WTC11 (cell line): Measurements from ENCODE around the gene ACO2. TPM values are rescaled to one million over a fixed set of nuclear protein-coding genes. Genes with fewer than 3 reads are reported as not detected.

Experiments used
- ATAC-seq: fragments of 200-7000 bp; cut with Tn5 transposase; 2 replicates; pipeline ENCODE4 v1.10.0; 2021; ENCODE audit warnings: mild to moderate bottlenecking, moderate library complexity
- CTCF ChIA-PET: fragments of 300-600 bp; sonication (Branson Sonifier 250); formaldehyde crosslinking; loops from one replicate; lab custom pipeline; 2021; ENCODE audit warnings: antibody characterized with exemption; lab: Charles Lee
- POLR2A ChIA-PET: fragments of 350-600 bp; sonication (Branson Sonifier 250); formaldehyde crosslinking; loops from one replicate; lab custom pipeline; 2021; ENCODE audit warnings: antibody characterized with exemption; lab: Charles Lee
- DNase-seq: peaks from one replicate; pipeline ENCODE4 v3.0.0; 2021; ENCODE audit warnings: low spot score
- H3K27ac Mint-ChIP-seq: 2 replicates; pipeline ENCODE4 v1.8.0; 2021; ENCODE audit warnings: mixed read lengths
- H3K27me3 Mint-ChIP-seq: 2 replicates; pipeline ENCODE4 v1.8.0; 2021; ENCODE audit warnings: low read depth, mild to moderate bottlenecking, moderate library complexity, mixed read lengths
- H3K36me3 Mint-ChIP-seq: 2 replicates; pipeline ENCODE4 v1.8.0; 2021; ENCODE audit warnings: mixed read lengths
- H3K4me1 Mint-ChIP-seq: 2 replicates; pipeline ENCODE4 v1.8.0; 2022; ENCODE audit warnings: mixed read lengths
- H3K4me3 Mint-ChIP-seq: 2 replicates; pipeline ENCODE4 v1.8.0; 2021; ENCODE audit warnings: mild to moderate bottlenecking, moderate library complexity, mixed read lengths
- H3K9me3 Mint-ChIP-seq: 2 replicates; pipeline ENCODE4 v1.8.0; 2021; ENCODE audit warnings: mixed read lengths
- ESRRA ChIP-seq: sonication (generic); formaldehyde crosslinking; IDR thresholded peaks from 2 replicates; pipeline ENCODE4 v1.8.1; 2022; ENCODE audit warnings: mild to moderate bottlenecking, missing genetic modification reagents, borderline replicate concordance
- FOXK1 ChIP-seq: sonication (generic); formaldehyde crosslinking; IDR thresholded peaks from 2 replicates; pipeline ENCODE4 v1.8.0; 2022; ENCODE audit warnings: mild to moderate bottlenecking, moderate library complexity, missing genetic modification reagents
- GTF2I ChIP-seq: fragments of 250-450 bp; sonication (Bioruptor Pico); conservative IDR thresholded peaks from 2 replicates; pipeline ENCODE4 v1.4.0; 2021; ENCODE audit warnings: mild to moderate bottlenecking
- JAZF1 ChIP-seq: fragments of 250-450 bp; sonication (Bioruptor Pico); IDR thresholded peaks from 2 replicates; pipeline ENCODE4 v1.9.0; 2021; ENCODE audit warnings: moderate library complexity, mild to moderate bottlenecking, inconsistent platforms
- NFYB ChIP-seq: sonication (generic); formaldehyde crosslinking; conservative IDR thresholded peaks from 2 replicates; pipeline ENCODE4 v1.8.0; 2022; ENCODE audit warnings: low read depth, missing genetic modification reagents
- NR1H2 ChIP-seq: sonication (generic); formaldehyde crosslinking; IDR thresholded peaks from 2 replicates; pipeline ENCODE4 v1.9.0; 2021; ENCODE audit warnings: mild to moderate bottlenecking, moderate library complexity, missing genetic modification reagents
- NR3C1 ChIP-seq: sonication (generic); formaldehyde crosslinking; conservative IDR thresholded peaks from 2 replicates; pipeline ENCODE4 v1.8.1; 2023; ENCODE audit warnings: low read depth, mild to moderate bottlenecking, missing genetic modification reagents
- TCF7 ChIP-seq: sonication (generic); formaldehyde crosslinking; IDR thresholded peaks from 2 replicates; pipeline ENCODE4 v1.8.0; 2022; ENCODE audit warnings: mild to moderate bottlenecking, low read depth, missing genetic modification reagents, moderate library complexity
- ZBTB21 ChIP-seq: sonication (generic); formaldehyde crosslinking; IDR thresholded peaks from 2 replicates; pipeline ENCODE4 v1.8.1; 2023; ENCODE audit warnings: mild to moderate bottlenecking, missing genetic modification reagents, borderline replicate concordance
- ZNF232 ChIP-seq: sonication (generic); formaldehyde crosslinking; IDR thresholded peaks from 2 replicates; pipeline ENCODE4 v1.8.0; 2022; ENCODE audit warnings: mild to moderate bottlenecking, missing genetic modification reagents
- ZNF263 ChIP-seq: sonication (generic); formaldehyde crosslinking; IDR thresholded peaks from 2 replicates; pipeline ENCODE4 v1.8.1; 2022; ENCODE audit warnings: low read depth, mild to moderate bottlenecking, moderate library complexity, missing genetic modification reagents
- ZNF396 ChIP-seq: fragments of 250-450 bp; sonication (Bioruptor Pico); IDR thresholded peaks from 2 replicates; pipeline ENCODE4 v1.8.0; 2021; ENCODE audit warnings: mild to moderate bottlenecking, moderate library complexity, borderline replicate concordance
- total RNA-seq: library from RNA; stranded (reverse); gene quantifications from 3 replicates; pipeline ENCODE4 v1.2.3, GENCODE V29; 2021
- TF ChIP-seq, protein P1 (sequence below): sonication (generic); formaldehyde crosslinking; conservative IDR thresholded peaks from 2 replicates; pipeline ENCODE4 v1.8.1; 2022; ENCODE audit warnings: mild to moderate bottlenecking, missing genetic modification reagents
- TF ChIP-seq, protein P2 (sequence below): sonication (generic); formaldehyde crosslinking; IDR thresholded peaks from 2 replicates; pipeline ENCODE4 v1.8.1; 2023; ENCODE audit warnings: mild to moderate bottlenecking, missing genetic modification reagents
- TF ChIP-seq, protein P3 (sequence below): sonication (generic); formaldehyde crosslinking; IDR thresholded peaks from 2 replicates; pipeline ENCODE4 v1.8.1; 2022; ENCODE audit warnings: low read depth, missing genetic modification reagents, borderline replicate concordance
- TF ChIP-seq, protein P4 (sequence below): sonication (generic); formaldehyde crosslinking; IDR thresholded peaks from 2 replicates; pipeline ENCODE4 v1.8.0; 2022; ENCODE audit warnings: mild to moderate bottlenecking, missing genetic modification reagents
- TF ChIP-seq, protein P5 (sequence below): sonication (generic); formaldehyde crosslinking; IDR thresholded peaks from 2 replicates; pipeline ENCODE4 v1.8.1; 2023; ENCODE audit warnings: mild to moderate bottlenecking, missing genetic modification reagents, borderline replicate concordance
- TF ChIP-seq, protein P6 (sequence below): sonication (generic); formaldehyde crosslinking; IDR thresholded peaks from 2 replicates; pipeline ENCODE4 v1.8.1; 2023; ENCODE audit warnings: mild to moderate bottlenecking, missing genetic modification reagents, moderate library complexity
- TF ChIP-seq, protein P7 (sequence below): sonication (generic); formaldehyde crosslinking; IDR thresholded peaks from 2 replicates; pipeline ENCODE4 v1.8.1; 2023; ENCODE audit warnings: mild to moderate bottlenecking, missing genetic modification reagents

The ACO2 gene
- total RNA-seq, 1 experiment from 2014 or later = 104 TPM

DNA sequence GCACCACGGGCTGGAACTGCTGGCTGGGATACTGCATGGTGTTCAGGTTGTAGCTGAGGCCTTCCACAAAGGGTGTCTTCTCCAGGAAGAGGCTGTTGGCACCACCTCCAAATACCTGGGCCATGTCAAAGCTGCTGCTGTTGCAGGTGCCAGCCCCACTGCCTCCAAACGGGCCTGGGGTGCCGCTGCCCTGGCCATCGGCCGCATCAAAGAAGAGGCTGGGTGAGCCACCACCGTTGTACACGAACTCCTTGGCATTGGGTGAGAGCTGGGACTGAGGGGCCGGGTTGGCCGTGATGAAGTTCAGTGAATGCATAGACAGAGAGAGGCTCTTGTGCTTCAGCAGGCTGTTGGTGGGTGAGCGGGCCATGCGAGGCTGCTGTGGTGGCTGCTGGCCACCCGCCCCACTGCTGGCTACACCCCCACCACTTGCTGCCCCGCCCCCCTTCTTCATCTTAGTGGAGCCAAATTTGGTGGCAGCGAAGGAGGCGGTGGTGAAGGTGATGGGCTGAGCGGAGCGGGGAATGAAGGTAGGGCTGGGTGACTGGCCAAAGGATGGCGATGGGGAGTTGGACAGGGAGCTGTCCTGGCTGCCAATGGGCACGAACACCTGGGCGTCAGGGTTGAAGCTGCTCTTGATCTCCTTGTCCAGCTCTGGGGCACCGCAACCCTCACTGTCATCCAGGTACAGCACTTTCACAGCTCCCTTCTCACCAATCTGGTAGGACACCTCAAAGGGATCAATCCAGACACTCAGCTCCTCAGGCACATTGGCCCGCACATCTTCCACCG lies 32.4 kb upstream of the ACO2 start:
- no peaks in the 10 kb centered on the region for H3K9me3 Mint-ChIP-seq
- H3K4me3 Mint-ChIP-seq = no peak overlapping the region
- no peaks in the 10 kb centered on the region for H3K4me1 Mint-ChIP-seq
- H3K27ac Mint-ChIP-seq = 0 out of 2 replicates have a peak overlapping the region, but pooled peaks have one; percentile 57
- peaks cover 27% of the 10 kb centered on the region for H3K36me3 Mint-ChIP-seq
- no peak for TF ChIP-seq NFYB (CRISPR knock-in tag)
- no peak for TF ChIP-seq ZNF396 (CRISPR knock-in tag)
- no peak for TF ChIP-seq NR1H2 (CRISPR knock-in tag)
- TF ChIP-seq TCF7 (CRISPR knock-in tag) = no peak
- TF ChIP-seq, protein P1, sequence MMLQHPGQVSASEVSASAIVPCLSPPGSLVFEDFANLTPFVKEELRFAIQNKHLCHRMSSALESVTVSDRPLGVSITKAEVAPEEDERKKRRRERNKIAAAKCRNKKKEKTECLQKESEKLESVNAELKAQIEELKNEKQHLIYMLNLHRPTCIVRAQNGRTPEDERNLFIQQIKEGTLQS (CRISPR knock-in tag) = no peak
- TF ChIP-seq, protein P2, sequence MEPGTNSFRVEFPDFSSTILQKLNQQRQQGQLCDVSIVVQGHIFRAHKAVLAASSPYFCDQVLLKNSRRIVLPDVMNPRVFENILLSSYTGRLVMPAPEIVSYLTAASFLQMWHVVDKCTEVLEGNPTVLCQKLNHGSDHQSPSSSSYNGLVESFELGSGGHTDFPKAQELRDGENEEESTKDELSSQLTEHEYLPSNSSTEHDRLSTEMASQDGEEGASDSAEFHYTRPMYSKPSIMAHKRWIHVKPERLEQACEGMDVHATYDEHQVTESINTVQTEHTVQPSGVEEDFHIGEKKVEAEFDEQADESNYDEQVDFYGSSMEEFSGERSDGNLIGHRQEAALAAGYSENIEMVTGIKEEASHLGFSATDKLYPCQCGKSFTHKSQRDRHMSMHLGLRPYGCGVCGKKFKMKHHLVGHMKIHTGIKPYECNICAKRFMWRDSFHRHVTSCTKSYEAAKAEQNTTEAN (CRISPR knock-in tag) = no peak
- TF ChIP-seq, protein P3, sequence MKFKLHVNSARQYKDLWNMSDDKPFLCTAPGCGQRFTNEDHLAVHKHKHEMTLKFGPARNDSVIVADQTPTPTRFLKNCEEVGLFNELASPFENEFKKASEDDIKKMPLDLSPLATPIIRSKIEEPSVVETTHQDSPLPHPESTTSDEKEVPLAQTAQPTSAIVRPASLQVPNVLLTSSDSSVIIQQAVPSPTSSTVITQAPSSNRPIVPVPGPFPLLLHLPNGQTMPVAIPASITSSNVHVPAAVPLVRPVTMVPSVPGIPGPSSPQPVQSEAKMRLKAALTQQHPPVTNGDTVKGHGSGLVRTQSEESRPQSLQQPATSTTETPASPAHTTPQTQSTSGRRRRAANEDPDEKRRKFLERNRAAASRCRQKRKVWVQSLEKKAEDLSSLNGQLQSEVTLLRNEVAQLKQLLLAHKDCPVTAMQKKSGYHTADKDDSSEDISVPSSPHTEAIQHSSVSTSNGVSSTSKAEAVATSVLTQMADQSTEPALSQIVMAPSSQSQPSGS = no peak
- TF ChIP-seq, protein P4, sequence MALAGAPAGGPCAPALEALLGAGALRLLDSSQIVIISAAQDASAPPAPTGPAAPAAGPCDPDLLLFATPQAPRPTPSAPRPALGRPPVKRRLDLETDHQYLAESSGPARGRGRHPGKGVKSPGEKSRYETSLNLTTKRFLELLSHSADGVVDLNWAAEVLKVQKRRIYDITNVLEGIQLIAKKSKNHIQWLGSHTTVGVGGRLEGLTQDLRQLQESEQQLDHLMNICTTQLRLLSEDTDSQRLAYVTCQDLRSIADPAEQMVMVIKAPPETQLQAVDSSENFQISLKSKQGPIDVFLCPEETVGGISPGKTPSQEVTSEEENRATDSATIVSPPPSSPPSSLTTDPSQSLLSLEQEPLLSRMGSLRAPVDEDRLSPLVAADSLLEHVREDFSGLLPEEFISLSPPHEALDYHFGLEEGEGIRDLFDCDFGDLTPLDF (CRISPR knock-in tag) = no peak
- no peak for TF ChIP-seq NR3C1 (CRISPR knock-in tag)
- TF ChIP-seq ZBTB21 (CRISPR knock-in tag) = no peak
- TF ChIP-seq ZNF232 (CRISPR knock-in tag) = no peak
- no peak for TF ChIP-seq ZNF263 (CRISPR knock-in tag)
- TF ChIP-seq ESRRA (CRISPR knock-in tag) = no peak
- DNase-seq = no peak
- H3K27me3 Mint-ChIP-seq = no peaks in the 10 kb centered on the region
- CTCF ChIA-PET = interaction anchor here (2.1 kb wide), 1 partner anchor 33 kb away, joined by 14 read pairs; no protein-coding TSS in a partner anchor
- POLR2A ChIA-PET = interaction anchor here (0.5 to 1.4 kb wide), 3 partner anchors 11 to 48 kb away, joined by 3 to 8 read pairs (median 6); partner anchors contain the start of gene TOB2
- ATAC-seq = no peak

DNA sequence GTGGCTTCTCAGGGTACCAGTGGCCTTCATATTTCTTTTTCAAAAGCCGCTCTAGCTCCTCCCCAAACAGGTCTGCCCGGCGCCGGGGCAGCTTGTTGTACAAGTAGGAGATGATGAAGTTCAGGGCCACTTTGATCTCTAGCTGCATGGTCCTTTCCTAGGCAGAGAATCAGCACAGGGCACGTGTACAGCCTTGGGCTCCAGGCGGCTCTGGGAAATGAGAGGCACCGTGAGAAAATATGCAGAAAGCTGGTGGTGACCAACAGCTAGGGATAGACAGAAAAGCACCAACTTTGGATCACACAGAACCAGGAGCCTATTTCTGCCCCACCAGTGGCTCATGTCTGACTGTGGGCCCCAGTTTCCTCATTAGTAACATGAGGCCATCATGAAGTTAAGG lies 31.7 kb upstream of the ACO2 start:
- Mint-ChIP-seq H3K36me3 (peaks cover 30% of the 10 kb centered on the region), H3K9me3 (no peaks in the 10 kb centered on the region), H3K4me1 (0 out of 2 replicates have a peak, but pooled peaks cover under 1% of the 10 kb centered on the region), H3K27me3 (no peaks in the 10 kb centered on the region), H3K27ac (no peak overlapping the region), H3K4me3 (no peak overlapping the region)
- no peak for ATAC-seq
- no peak for DNase-seq
- ChIA-PET CTCF (interaction anchor here (0.6 to 2.1 kb wide), 2 partner anchors 11 to 33 kb away, joined by 3 to 14 read pairs; no protein-coding TSS in a partner anchor), POLR2A (interaction anchor here (0.5 to 1.4 kb wide), 3 partner anchors 10 to 49 kb away, joined by 3 to 8 read pairs (median 6); partner anchors contain the start of gene TOB2)
- TF ChIP-seq, protein P1 (CRISPR knock-in tag) = no peak
- TF ChIP-seq, protein P5, sequence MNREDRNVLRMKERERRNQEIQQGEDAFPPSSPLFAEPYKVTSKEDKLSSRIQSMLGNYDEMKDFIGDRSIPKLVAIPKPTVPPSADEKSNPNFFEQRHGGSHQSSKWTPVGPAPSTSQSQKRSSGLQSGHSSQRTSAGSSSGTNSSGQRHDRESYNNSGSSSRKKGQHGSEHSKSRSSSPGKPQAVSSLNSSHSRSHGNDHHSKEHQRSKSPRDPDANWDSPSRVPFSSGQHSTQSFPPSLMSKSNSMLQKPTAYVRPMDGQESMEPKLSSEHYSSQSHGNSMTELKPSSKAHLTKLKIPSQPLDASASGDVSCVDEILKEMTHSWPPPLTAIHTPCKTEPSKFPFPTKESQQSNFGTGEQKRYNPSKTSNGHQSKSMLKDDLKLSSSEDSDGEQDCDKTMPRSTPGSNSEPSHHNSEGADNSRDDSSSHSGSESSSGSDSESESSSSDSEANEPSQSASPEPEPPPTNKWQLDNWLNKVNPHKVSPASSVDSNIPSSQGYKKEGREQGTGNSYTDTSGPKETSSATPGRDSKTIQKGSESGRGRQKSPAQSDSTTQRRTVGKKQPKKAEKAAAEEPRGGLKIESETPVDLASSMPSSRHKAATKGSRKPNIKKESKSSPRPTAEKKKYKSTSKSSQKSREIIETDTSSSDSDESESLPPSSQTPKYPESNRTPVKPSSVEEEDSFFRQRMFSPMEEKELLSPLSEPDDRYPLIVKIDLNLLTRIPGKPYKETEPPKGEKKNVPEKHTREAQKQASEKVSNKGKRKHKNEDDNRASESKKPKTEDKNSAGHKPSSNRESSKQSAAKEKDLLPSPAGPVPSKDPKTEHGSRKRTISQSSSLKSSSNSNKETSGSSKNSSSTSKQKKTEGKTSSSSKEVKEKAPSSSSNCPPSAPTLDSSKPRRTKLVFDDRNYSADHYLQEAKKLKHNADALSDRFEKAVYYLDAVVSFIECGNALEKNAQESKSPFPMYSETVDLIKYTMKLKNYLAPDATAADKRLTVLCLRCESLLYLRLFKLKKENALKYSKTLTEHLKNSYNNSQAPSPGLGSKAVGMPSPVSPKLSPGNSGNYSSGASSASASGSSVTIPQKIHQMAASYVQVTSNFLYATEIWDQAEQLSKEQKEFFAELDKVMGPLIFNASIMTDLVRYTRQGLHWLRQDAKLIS (CRISPR knock-in tag) = no peak
- TF ChIP-seq JAZF1 (CRISPR knock-in tag) (no peak), FOXK1 (CRISPR knock-in tag) (no peak), GTF2I (no peak)
- TF ChIP-seq, protein P4 (CRISPR knock-in tag) = no peak
- TF ChIP-seq, protein P6, sequence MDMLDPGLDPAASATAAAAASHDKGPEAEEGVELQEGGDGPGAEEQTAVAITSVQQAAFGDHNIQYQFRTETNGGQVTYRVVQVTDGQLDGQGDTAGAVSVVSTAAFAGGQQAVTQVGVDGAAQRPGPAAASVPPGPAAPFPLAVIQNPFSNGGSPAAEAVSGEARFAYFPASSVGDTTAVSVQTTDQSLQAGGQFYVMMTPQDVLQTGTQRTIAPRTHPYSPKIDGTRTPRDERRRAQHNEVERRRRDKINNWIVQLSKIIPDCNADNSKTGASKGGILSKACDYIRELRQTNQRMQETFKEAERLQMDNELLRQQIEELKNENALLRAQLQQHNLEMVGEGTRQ (CRISPR knock-in tag) = no peak
- TF ChIP-seq, protein P7, sequence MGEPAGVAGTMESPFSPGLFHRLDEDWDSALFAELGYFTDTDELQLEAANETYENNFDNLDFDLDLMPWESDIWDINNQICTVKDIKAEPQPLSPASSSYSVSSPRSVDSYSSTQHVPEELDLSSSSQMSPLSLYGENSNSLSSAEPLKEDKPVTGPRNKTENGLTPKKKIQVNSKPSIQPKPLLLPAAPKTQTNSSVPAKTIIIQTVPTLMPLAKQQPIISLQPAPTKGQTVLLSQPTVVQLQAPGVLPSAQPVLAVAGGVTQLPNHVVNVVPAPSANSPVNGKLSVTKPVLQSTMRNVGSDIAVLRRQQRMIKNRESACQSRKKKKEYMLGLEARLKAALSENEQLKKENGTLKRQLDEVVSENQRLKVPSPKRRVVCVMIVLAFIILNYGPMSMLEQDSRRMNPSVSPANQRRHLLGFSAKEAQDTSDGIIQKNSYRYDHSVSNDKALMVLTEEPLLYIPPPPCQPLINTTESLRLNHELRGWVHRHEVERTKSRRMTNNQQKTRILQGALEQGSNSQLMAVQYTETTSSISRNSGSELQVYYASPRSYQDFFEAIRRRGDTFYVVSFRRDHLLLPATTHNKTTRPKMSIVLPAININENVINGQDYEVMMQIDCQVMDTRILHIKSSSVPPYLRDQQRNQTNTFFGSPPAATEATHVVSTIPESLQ (CRISPR knock-in tag) = no peak
